ENCODE measurements around the gene MSL1.

MSL1 gene

GRCh38 chr17:40091691-40092397, 29.9 kb upstream of the MSL1 start:
- DNase-seq = no peak

DNA sequence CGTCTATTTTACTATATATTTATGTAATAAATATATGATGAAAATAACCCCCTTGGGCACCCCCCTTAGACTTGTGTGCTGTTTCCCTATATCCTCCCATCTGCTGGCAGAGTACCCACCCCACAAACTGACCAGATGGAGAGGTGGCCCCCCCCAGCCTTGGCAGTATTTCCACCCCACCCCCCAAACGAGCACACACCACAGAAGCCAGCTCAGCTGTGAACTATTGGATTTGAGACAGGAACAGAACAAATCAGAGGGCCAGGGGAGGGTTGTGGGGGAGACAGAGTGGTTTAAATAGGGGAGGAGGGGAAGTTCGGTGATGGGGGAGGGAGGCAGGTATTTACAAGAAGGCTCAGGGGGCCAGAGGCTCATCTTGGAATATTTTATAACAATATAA, 29.2 kb upstream of the MSL1 start:
- no peak for DNase-seq

DNA sequence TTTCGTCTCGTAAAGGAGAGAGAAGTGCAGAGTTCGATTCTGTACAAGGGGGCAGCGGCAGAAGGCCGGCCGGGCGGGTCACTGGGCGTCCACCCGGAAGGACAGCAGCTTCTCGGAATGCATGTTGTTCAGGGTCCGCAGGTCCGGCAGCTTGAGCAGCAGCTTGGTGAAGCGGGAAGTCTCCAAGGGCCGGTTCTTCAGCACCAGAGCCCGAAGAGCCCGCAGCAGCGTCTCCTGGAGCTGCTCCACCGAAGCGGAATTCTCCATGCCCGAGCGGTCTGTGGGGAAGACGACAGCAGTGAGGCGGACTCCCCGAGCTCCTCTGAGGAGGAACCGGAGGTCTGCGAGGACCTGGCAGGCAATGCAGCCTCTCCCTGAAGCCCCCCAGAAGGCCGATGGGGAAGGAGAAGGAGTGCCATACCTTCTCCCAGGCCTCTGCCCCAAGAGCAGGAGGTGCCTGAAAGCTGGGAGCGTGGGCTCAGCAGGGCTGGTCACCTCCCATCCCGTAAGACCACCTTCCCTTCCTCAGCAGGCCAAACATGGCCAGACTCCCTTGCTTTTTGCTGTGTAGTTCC, 28.7 kb upstream of the MSL1 start:
- no peak for DNase-seq

DNA sequence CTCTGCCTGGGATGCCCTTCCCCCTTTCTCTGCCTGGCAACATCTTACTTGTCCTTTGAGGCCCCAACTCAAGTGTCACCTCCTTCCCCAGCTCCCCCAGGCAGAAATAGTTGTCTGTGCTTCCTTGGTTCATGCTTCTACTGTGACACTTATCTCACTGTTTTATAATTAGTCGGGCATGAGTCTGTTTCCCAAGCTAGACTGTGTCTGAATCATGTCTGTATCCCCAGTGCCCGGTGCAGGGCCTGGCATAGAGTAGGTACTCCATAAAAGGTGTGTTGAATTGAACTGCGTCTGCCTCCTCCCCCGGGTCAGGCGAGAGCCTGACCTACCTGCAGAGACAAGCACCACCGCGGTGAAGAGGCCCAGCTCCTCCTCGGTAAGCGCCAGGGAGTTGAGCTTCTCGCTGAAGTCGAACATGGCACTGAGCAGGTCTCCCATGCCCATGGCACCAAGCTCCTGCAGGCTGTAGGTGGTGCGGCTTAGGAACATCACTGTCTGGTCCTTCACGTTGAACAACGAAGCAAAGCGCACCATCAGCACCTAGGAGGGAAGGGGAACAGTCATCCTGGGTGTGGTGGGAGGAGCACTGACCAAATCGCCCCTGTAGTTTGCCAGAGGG, 28.1 kb upstream of the MSL1 start:
- DNase-seq = no peak

DNA sequence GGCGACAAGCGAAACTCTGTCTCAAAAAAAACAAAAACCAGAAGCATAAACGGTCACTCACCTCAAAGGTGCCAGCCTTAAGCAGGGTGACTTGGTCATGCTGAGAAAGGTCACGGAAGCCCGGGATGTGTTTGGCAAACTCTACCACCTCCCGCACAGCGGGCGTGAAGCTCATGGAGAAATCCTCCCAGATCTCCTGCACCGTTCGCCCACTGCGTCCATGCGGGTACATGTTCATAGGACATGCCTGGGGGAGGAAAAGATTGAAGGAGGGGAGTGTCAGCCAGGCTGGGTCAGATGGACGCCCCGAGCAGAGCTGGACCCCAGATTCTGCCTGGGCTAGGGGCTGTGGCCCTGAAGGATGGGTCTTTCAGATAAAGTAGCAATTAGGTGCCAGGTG, 26.9 kb upstream of the MSL1 start:
- no peak for DNase-seq

- DNase-seq = no peak
Measured at GRCh38 chr17:40095351-40095943, 26.3 kb upstream of the MSL1 start.

DNA sequence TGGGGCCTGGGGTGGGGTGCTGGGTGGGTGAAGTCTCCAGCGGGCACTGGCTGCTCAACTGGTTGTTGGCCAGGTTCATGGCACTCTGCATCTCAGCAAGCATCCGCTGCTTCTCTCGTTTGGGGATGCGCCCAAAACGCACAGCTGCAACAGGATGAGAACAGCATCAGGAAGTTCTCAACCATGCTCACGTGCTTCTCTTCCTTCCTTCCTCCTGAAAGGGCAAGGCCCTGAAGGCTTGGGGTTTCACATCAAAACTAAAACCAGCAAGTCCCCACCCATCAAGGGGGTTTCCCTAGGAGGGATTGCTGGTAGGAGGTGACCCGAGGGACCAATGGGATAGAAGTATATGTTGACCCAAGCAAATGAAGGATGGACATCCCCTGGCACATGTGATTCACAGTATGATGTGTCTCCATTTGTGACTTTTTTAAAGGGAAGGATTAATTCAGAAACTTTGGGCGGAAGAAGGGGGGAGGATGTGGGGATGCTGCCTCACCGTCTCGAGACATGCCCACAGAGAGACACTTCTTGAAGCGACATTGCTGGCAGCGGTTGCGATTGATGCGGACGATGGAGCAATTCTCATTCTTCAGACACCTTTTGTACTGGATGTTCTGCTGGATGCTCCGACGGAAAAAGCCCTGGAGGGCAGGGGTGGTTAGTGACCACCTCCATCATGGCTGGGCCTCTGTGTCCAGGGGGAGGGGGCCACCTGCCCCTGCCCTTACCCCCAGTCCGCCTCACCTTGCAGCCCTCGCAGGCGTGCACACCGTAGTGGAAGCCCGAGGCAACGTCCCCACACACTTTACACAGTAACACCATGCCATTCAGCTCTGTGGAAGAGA, 25.6 kb upstream of the MSL1 start:
- DNase-seq = peak; percentile 82 to 83

GRCh38 chr17:40097087-40097486, 24.7 kb upstream of the MSL1 start:
- no peak for DNase-seq

DNA sequence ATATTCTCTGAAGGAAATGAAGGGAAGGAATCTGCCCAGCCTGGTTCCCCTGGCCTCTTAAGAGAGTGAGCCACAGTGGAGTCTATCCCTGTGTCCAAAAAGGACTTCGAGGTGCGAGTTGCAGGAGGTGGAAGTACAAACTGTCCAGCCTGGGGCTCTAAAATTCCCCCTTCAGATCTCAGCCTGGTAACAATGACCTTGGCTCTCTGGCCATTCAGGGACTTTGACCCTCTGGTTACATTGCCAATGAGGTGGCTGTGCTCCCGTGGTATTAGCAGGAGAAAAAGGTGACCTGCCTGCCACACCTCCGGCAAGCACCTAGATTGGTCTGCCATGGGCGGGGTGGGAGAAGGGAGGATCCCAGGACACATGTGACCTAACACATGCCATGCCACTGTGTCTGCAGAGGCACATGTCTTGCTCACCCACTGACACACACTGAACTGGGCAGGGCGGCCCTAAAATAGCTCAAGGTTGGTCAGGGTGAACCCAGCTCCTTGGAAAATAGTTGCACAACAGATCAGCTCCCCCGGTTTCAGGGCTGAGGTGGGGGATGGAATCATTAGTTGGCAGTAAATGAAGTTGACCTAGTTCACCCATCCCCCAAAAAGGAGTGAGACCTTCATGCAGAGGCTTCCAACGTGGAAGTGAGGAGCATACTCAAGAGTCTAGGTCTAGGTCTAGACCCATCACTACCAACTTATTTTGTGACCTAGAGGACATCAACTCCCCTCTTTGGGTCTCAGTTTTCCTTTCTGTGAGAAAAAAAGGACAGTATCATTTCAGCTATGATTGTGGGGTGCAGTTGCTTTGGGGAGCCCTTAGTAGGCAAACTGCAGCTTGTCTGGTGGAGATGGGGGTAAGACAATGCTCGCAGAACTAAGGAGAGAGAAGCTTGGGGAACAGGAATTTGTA, 23.6 kb upstream of the MSL1 start:
- peak in 1 of 2 experiments; percentile 56 for DNase-seq

DNA sequence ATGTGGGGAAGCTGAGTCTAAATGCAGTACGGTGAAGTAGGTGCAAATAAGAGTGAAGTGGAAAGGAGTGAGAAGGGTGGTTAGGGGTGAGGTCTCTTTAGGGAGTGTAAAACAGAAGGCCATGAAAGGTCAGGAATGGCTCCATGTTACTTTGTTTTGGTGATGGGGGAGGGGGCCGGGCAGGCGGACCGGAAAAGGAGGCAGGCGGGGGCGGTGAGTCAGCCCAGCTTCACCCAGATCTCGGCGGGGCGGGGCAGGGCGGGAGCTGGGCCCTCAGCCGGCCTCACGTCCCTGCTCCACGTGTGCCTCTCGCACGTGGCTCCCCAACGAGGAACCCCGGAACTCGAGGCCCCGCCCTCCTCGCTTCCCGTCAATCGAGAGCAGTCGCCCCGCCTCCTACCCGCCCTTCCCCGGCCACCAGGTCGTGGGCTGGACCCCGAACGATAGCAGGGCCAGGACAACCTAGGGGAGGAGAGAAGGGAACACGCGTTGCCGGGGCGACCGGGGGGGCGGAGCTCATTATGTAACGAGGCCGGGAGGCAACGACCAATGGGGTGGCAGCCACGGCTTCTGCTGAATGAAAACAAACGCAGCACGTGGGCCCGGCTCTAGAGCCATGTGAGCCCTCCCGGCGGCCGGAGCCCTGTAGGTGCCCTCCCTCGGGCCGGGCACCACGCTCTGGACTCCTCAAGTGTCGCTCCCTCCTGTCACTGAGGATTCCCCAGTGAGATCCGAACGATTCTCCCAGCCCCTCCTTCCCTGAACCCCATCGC, 22.7 kb upstream of the MSL1 start:
- DNase-seq = peak; percentile 99

DNA sequence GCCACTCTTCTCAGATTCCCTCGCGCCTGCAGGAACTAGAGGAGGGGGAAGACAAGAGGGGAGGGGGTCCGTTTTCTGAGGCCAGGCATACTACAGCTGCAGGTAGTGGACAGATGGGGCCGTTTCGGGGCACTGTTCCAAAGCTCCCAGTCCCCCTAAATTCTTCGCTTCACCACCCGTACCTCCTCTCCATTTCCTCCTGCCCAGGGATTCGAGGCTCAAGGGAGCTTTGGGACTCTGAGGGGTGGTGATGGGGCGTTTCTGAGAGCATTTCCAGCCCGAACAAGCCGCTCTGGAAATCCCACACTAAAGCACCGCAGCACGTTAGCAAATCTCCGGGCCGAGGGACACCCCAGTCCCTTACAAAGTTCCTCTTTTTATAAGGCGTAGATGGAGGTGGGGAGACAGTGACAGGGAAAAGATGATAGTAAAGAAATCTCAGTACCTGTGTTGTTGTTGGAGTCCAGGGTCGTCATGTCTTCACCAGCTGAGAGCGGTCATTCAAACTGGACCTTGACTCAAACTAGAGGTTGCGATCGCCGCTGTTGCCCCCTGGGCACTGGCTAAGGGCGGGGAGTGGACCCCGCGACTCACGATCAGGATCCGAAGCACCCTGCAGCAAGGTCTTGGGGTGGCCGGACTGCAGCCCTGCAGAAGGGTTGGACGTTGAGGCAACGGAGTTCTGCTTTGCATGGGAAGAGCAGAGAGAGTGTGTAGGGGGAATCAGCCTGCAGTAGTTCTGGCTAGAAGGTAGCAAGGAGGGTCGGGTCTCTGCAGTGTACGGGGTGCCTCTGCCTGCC, 22.0 kb upstream of the MSL1 start:
- DNase-seq = no peak

DNA sequence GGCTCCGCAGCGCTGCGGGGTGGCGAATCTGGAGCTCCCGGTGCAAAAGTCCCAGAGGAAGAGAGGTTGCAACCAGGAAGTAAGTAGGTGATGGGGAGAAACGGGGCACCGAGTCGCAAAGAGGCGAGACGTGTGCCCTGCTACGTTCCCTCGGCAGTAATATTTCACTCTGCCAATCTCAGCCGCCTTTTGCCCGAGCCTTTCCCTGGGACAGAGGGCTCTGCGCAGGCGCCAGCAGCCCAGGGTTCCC, 21.4 kb upstream of the MSL1 start, which contains the start of gene NR1D1:
NR1D1 (minus strand) TSS at position 171 of the 250 bp plus-strand sequence. CDS start 495 bp downstream, outside the sequence.
- no peak for DNase-seq

GRCh38 chr17:40100669-40101366, 21.0 kb upstream of the MSL1 start:
- DNase-seq = peak; percentile 94

- DNase-seq = no peak
Measured at GRCh38 chr17:40101367-40102210, 20.2 kb upstream of the MSL1 start.

DNA sequence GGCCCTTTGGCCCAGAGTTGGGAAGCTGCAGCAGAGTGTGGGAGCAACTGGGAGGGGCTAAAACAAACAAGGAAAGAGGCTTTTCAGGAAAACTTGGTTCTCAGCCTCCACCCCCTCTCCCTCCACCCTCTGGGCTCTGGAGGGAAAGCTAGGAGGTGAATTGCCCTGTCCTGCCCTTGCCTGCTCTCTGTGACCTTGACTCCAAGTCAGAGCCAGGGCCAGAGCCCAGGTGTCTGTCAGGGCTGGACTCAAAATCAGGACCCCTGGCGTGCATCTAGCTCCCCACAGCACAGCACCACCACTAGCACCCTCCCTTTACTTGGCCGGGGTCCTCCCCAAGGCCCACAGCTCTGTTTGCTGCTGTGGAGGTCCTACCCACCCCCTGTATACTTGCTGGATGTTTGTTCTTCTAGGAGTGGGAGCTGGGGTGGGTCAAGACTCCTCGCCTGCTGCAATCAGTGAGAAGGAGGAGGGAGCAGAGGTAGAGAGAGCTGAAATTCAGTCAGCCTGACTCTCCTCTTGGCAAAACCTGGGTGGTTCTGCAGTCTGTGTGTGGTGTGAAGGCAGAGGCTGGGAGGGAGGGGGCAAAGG, 18.6 kb upstream of the MSL1 start:
- DNase-seq = no peak

GRCh38 chr17:40103688-40104087, 18.1 kb upstream of the MSL1 start:
- DNase-seq = no peak

- DNase-seq = no peak
Measured at GRCh38 chr17:40104594-40105486, 16.9 kb upstream of the MSL1 start.
